ENCODE measurements around the gene NT5C1A. TPM values are rescaled to one million over a fixed set of nuclear protein-coding genes. Genes with fewer than 3 reads are reported as not detected.

NT5C1A gene
- under 1 TPM in 1 of 2 experiments, not detected in 1; 0.80 TPM for total RNA-seq

DNA sequence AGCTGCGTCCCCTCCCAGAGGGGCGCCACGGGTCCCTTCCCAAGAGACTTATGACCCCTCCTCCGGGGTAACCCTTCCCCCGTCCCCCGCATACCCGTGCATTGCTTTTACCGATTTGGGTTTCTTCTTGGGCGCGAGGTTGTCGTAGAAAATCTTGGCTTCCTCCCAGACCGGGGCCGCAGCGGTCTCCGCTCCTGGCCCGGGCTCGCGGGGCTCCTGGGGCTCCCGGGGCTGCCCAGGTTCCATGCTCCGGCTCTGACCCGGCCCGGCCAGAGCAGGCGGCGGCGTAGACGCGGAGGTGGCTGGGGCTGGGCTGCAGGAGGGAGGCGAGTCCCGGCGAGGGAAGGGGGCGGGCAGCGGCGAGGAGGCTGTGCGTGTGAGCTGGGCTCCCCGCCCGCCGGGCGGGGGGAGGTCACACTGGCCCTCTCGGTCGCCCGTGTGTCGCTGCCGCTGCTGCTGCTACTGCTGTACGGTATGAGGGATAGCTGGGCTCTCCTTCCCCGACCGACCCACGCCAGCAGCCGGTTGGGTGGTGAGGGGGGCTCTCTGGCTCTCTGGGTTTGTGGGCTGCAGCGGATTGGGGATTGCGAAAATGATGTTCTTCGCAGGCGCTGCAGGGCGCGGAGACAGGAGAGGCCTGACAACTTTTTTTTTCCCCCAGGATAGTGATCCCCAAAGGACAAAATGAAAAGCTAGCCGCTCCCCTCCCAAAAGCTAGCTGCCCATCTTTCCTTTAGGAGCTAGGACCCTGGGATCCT, at the start of gene NT5C1A:
TSS of gene NT5C1A (minus strand) at position 315 of the 758 bp plus-strand sequence. CDS start at position 246, 69 bp downstream.
- Mint-ChIP-seq H3K4me1 (peaks cover 16% of the 10 kb centered on the region), H3K27me3 (peaks cover 39% of the 10 kb centered on the region), H3K36me3 (no peaks in the 10 kb centered on the region), H3K27ac (no peak within 1 kb of the TSS), H3K9me3 (ENCODE audit: low read depth) (no peaks in the 10 kb centered on the region), H3K4me3 (peak within 1 kb of the TSS; percentile 2)
- CTCF ChIA-PET = interaction anchor here (0.9 to 14.3 kb wide), 18 partner anchors 10 to 644 kb away, joined by 3 to 196 read pairs (median 6); partner anchors contain the start of genes HPCAL4 and PPIE
- DNase-seq (no peak), ATAC-seq (peak; percentile 62)

DNA sequence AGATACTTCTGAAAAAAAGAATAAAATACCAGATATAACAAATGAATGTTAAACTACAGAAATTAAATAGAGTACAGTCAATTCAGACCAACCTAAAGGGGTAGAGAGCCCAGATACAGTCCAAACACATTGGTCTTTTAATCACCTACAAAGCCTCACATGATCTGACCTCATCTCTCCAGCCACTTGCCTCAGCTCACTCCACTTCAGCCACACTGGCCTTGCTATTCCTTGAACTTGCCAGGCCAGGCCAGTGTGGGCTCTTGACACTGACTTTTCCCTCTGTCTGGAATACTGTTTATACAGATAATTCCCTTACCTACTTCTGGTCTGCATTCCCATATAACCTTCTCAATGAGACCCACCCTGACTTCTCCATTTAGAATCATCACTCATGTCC, 49.8 kb upstream of the NT5C1A start:
- Mint-ChIP-seq H3K4me3 (no peak overlapping the region), H3K36me3 (no peaks in the 10 kb centered on the region), H3K27me3 (peaks cover 66% of the 10 kb centered on the region), H3K4me1 (peaks cover 2% of the 10 kb centered on the region), H3K27ac (no peak overlapping the region), H3K9me3 (ENCODE audit: low read depth) (no peaks in the 10 kb centered on the region)
- DNase-seq (no peak), ATAC-seq (no peak)
- CTCF ChIA-PET = interaction anchor here (1.0 to 3.7 kb wide), 3 partner anchors 25 to 116 kb away, joined by 3 to 24 read pairs (median 22); partner anchors contain the start of gene NT5C1A

DNA sequence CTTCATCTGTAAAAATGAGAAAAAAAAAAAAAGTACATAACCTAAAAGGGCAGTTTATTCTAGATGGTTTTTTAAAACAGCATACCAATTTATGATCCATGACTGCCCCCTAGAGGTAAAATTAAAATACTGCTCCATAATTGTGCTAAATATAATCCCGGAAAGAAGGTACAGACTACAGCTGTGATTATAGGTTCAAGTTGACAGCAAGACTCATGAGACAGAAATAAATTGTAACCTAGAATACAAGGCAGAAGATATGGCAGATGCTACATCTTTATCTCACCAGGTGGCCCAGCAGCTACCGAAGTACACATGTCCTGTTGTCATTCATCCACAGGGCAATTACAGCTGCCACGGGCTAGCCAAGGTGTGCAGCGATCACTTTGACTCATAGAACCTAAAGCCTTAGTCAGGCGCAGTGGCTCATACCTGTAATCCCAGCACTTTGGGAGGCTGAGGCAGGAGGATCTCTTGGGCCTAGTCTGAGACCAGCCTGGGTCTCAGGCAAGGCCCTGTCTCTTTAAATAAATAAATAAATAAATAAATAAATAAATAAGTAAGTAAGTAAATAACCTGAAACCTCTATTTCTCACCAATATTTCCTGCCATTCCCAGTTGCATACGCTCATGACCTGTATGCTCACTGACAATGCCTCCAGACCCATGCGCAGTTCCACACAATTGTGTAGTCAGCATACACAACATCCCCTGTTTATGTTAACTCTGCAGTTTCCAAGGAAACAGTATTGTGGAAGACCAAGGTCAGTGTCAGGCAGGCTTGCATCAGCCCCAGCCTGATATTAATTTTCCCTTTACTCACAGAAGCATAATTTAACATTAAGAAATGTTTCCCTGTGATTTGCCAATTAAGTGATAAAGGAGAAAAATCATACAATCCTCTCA, 48.4 kb upstream of the NT5C1A start:
- Mint-ChIP-seq H3K9me3 (ENCODE audit: low read depth) (no peaks in the 10 kb centered on the region), H3K27me3 (peaks cover 63% of the 10 kb centered on the region), H3K36me3 (no peaks in the 10 kb centered on the region), H3K27ac (no peak overlapping the region), H3K4me3 (no peak overlapping the region), H3K4me1 (no peaks in the 10 kb centered on the region)
- CTCF ChIA-PET = interaction anchor here (0.7 to 3.7 kb wide), 20 partner anchors 9 to 622 kb away, joined by 3 to 24 read pairs (median 4); partner anchors contain the start of genes NT5C1A, PABPC4 and PPIE
- ATAC-seq (peak; percentile 67), DNase-seq (no peak)

- ATAC-seq (no peak), DNase-seq (no peak)
- peaks cover 66% of the 10 kb centered on the region for H3K27me3 Mint-ChIP-seq
- H3K9me3 Mint-ChIP-seq (ENCODE audit: low read depth) = no peaks in the 10 kb centered on the region
- no peak overlapping the region for H3K27ac Mint-ChIP-seq
- H3K36me3 Mint-ChIP-seq = no peaks in the 10 kb centered on the region
- no peaks in the 10 kb centered on the region for H3K4me1 Mint-ChIP-seq
- no peak overlapping the region for H3K4me3 Mint-ChIP-seq
- CTCF ChIA-PET = interaction anchor here (1.9 to 3.7 kb wide), 2 partner anchors 45 to 112 kb away, joined by 7 to 22 read pairs; partner anchors contain the start of gene NT5C1A
Measured at GRCh38 chr1:39717809-39718208, 45.9 kb upstream of the NT5C1A start.

GRCh38 chr1:39713557-39713956, 41.6 kb upstream of the NT5C1A start:
- Mint-ChIP-seq H3K4me3 (no peak overlapping the region), H3K9me3 (ENCODE audit: low read depth) (no peaks in the 10 kb centered on the region)

DNA sequence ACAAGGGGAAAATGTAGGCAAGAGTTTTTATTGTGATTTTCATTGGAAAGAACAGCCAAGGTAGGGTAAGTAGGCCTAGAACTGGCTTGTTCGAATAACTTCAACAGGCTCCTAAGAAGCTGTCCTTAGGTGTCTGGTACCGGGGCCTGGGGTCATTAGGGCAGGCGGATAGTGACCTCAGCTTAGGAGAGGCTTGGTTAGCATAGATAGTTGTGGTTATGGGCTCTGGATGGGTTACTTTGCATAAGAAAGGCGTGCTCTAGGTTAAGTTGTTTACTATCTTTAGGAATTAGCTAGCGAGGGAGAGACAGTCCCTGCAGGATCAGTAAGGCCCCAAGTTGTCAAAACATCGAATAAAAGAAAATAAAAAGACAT, 40.0 kb upstream of the NT5C1A start:
- DNase-seq (no peak), ATAC-seq (no peak)
- CTCF ChIA-PET = interaction anchor here (0.9 to 2.7 kb wide), 4 partner anchors 11 to 103 kb away, joined by 3 to 10 read pairs (median 7); partner anchors contain the start of gene NT5C1A
- Mint-ChIP-seq H3K4me3 (no peak overlapping the region), H3K27me3 (peaks cover 42% of the 10 kb centered on the region), H3K36me3 (no peaks in the 10 kb centered on the region), H3K27ac (no peak overlapping the region), H3K9me3 (ENCODE audit: low read depth) (no peaks in the 10 kb centered on the region), H3K4me1 (no peaks in the 10 kb centered on the region)

More at GRCh38 chr1:39713557-39713956, 41.6 kb upstream of the NT5C1A start:
- CTCF ChIA-PET = interaction anchor here (0.8 kb wide), 1 partner anchor 107 kb away, joined by 3 read pairs; no protein-coding TSS in a partner anchor
- ATAC-seq (no peak), DNase-seq (no peak)
- H3K27me3 Mint-ChIP-seq = peaks cover 53% of the 10 kb centered on the region
- no peak overlapping the region for H3K27ac Mint-ChIP-seq
- H3K36me3 Mint-ChIP-seq = no peaks in the 10 kb centered on the region
- H3K4me1 Mint-ChIP-seq = no peaks in the 10 kb centered on the region

- H3K27ac Mint-ChIP-seq = no peak overlapping the region
- no peaks in the 10 kb centered on the region for H3K36me3 Mint-ChIP-seq
- ATAC-seq = no peak
- CTCF ChIA-PET = interaction anchor here (1.5 to 2.7 kb wide), 4 partner anchors 11 to 102 kb away, joined by 4 to 10 read pairs (median 8); partner anchors contain the start of gene NT5C1A
- DNase-seq = no peak
- peaks cover 37% of the 10 kb centered on the region for H3K27me3 Mint-ChIP-seq
- H3K4me3 Mint-ChIP-seq = no peak overlapping the region
- no peaks in the 10 kb centered on the region for H3K4me1 Mint-ChIP-seq
- H3K9me3 Mint-ChIP-seq (ENCODE audit: low read depth) = no peaks in the 10 kb centered on the region
Measured at GRCh38 chr1:39711104-39711965, 39.4 kb upstream of the NT5C1A start.

DNA sequence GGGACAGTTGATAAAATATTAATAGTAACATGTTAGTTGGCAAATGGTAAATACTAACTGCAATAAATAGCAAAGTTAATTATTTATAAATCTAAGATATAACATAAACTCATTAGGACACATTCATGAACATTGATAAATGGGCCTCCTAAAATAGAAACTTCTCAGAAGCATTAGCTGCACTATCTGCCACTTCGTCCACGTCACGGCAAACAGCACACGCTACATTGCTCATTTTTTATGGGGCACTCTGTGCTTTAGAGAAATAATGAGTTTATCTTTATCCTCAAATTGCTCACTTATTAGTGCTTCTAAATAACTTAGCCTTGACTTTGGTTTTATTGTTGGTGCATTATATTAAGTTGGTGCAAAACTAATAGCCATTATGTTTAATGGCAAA, 35.6 kb upstream of the NT5C1A start:
- H3K27ac Mint-ChIP-seq = no peak overlapping the region
- ATAC-seq (no peak), DNase-seq (no peak)
- no peaks in the 10 kb centered on the region for H3K36me3 Mint-ChIP-seq
- CTCF ChIA-PET = interaction anchor here (1.2 kb wide), 1 partner anchor 49 kb away, joined by 3 read pairs; no protein-coding TSS in a partner anchor
- no peaks in the 10 kb centered on the region for H3K4me1 Mint-ChIP-seq
- no peaks in the 10 kb centered on the region for H3K9me3 Mint-ChIP-seq (ENCODE audit: low read depth)
- H3K4me3 Mint-ChIP-seq = no peak overlapping the region
- H3K27me3 Mint-ChIP-seq = peaks cover 16% of the 10 kb centered on the region

- no peaks in the 10 kb centered on the region for H3K4me1 Mint-ChIP-seq
- CTCF ChIA-PET = interaction anchor here (1.9 kb wide), 1 partner anchor 95 kb away, joined by 7 read pairs; no protein-coding TSS in a partner anchor
- peaks cover 20% of the 10 kb centered on the region for H3K27me3 Mint-ChIP-seq
- DNase-seq = no peak
- H3K4me3 Mint-ChIP-seq = no peak overlapping the region
- H3K27ac Mint-ChIP-seq = no peak overlapping the region
- H3K36me3 Mint-ChIP-seq = no peaks in the 10 kb centered on the region
- ATAC-seq = no peak
- no peaks in the 10 kb centered on the region for H3K9me3 Mint-ChIP-seq (ENCODE audit: low read depth)
Measured at GRCh38 chr1:39704757-39705156, 32.9 kb upstream of the NT5C1A start.

DNA sequence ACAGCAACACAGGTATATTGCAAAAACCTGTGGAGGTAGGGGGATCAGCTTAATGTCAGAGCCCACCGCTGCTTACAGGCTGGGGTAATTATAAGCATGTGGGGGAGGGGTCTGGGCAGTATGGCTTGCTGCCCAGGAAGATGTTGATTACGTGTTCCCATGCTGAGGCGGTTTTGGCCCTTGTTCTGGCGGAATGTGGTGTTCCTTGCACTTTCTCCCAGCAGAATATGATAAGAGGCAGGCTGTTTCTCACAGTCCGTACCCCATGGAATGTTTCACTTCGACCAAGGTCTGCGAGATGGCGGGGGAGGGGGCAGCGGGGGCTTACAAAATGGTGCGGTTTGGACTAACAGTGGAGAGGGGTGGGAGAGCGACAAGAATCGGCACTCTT, 29.1 kb upstream of the NT5C1A start:
- Mint-ChIP-seq H3K9me3 (ENCODE audit: low read depth) (no peaks in the 10 kb centered on the region), H3K27me3 (peaks cover 33% of the 10 kb centered on the region), H3K4me3 (no peak overlapping the region), H3K36me3 (no peaks in the 10 kb centered on the region), H3K4me1 (no peaks in the 10 kb centered on the region), H3K27ac (no peak overlapping the region)
- ATAC-seq = no peak
- CTCF ChIA-PET = interaction anchor here (0.8 to 3.4 kb wide), 7 partner anchors 9 to 98 kb away, joined by 3 to 14 read pairs (median 4); partner anchors contain the start of genes HPCAL4 and NT5C1A
- DNase-seq = peak; percentile 18

- H3K36me3 Mint-ChIP-seq = no peaks in the 10 kb centered on the region
- no peak overlapping the region for H3K4me3 Mint-ChIP-seq
- H3K27ac Mint-ChIP-seq = no peak overlapping the region
- ATAC-seq (no peak), DNase-seq (peak; percentile 30)
- H3K4me1 Mint-ChIP-seq = no peaks in the 10 kb centered on the region
- peaks cover 36% of the 10 kb centered on the region for H3K27me3 Mint-ChIP-seq
- H3K9me3 Mint-ChIP-seq (ENCODE audit: low read depth) = no peaks in the 10 kb centered on the region
- CTCF ChIA-PET = interaction anchor here (0.8 to 3.4 kb wide), 5 partner anchors 8 to 99 kb away, joined by 3 to 14 read pairs (median 10); partner anchors contain the start of gene HPCAL4
Measured at GRCh38 chr1:39700348-39700747, 28.4 kb upstream of the NT5C1A start.

GRCh38 chr1:39699419-39699818, 27.5 kb upstream of the NT5C1A start:
- Mint-ChIP-seq H3K9me3 (ENCODE audit: low read depth) (no peaks in the 10 kb centered on the region), H3K4me3 (no peak overlapping the region), H3K36me3 (no peaks in the 10 kb centered on the region), H3K4me1 (no peaks in the 10 kb centered on the region), H3K27ac (no peak overlapping the region), H3K27me3 (peaks cover 45% of the 10 kb centered on the region)
- no peak for DNase-seq
- ATAC-seq = no peak
- CTCF ChIA-PET = interaction anchor here (1.2 to 3.4 kb wide), 2 partner anchors 12 to 41 kb away, joined by 3 to 10 read pairs; no protein-coding TSS in a partner anchor
